GM18868 (cell line): ENCODE measurements around the gene CMIP.

ENCODE experiments used
- ATAC-seq: cut with Tn5 transposase; IDR thresholded peaks from one replicate; pipeline ENCODE4 v1.9.1; 2021; ENCODE audit warnings: mild to moderate bottlenecking, moderate library complexity; ENCODE audit not compliant: unreplicated experiment

CMIP gene

GRCh38 chr16:81445966-81446906, 1.6 kb downstream of the CMIP start:
- no peak for ATAC-seq

- ATAC-seq, result no peak
These were observed 2.3 kb downstream of the CMIP start for GRCh38 chr16:81446907-81447268.

DNA sequence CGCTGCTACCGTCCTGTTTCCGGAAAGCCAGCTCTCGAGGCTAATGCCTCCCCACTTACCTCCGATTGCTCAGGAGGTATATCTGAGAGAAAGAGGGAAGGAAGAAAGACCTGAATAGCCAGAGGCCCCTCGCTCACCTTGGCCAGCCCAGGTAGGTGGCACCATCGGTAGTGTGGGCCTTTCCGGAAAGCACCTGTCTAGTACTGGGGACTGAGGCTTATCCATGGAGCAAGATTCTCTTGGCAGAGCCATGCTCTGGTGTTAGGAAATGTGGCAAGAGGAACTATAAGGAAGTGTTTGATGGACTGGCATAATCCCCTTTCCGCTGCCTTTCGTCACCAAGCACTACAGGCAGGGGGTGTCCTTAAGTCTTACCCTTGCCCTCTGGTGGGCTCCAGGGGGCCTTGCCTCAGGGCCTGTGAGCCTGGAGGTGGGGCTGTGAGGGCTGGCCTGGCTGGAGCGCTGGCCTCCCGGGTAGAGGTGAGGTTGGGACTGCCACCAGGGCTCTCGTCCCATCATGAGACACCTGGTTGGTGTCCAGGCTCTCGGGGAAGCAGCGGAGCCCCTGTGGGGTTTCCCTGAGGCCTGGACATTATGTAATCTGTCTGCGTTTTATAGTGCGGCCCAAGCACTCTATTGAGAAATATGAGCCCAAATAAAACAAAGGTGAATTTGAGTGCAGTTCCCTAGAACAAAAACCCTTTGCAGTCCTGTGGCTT, 2.9 kb downstream of the CMIP start:
- no peak for ATAC-seq

DNA sequence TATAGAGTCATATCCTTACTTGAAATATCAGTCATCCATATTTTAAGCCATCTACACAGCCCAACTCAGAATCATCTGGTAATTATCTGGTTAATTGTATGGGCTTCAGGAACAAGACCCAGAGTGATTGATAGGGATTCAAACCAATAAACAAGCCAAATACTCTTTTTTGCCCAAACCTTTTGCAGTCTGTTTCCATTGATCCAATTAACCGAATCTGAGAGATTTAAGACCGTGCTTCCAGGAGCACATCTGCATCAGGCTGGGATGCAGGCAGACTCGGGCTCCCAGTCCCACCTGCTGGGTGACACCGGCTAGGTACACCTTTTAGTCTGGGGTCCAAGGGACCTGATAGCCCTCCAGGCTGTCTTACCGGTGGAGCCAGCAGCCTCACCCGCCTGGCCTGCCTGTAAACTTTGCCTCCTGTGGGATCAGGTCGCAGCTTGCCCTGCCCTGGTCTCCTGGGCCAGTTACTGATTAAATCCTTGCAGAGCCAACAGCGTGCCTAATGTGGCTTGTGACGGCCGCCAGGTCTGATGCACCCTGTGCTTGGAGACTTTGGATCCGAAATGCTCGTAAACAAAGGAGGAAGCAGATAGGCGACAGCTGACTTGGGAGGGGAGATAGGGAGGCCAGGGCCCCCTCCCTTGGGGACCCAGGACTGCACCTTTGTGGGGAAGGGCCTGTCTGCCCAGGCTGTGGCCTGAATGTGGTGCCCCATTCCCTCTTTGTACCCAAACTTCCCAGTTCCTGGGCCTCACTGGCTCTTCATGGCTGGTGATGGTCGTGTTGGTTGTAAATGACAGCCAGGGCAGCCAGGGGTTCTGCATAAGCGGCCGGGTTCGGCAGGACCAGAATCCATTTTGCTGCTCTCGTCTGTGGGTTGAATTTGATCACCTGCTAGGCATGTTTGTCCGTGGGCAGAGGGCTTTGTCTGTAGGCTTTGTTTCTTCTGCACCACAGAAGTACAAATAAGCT, 3.8 kb downstream of the CMIP start:
- no peak for ATAC-seq

- no peak for ATAC-seq
These were observed 4.6 kb downstream of the CMIP start for GRCh38 chr16:81449241-81449640.

DNA sequence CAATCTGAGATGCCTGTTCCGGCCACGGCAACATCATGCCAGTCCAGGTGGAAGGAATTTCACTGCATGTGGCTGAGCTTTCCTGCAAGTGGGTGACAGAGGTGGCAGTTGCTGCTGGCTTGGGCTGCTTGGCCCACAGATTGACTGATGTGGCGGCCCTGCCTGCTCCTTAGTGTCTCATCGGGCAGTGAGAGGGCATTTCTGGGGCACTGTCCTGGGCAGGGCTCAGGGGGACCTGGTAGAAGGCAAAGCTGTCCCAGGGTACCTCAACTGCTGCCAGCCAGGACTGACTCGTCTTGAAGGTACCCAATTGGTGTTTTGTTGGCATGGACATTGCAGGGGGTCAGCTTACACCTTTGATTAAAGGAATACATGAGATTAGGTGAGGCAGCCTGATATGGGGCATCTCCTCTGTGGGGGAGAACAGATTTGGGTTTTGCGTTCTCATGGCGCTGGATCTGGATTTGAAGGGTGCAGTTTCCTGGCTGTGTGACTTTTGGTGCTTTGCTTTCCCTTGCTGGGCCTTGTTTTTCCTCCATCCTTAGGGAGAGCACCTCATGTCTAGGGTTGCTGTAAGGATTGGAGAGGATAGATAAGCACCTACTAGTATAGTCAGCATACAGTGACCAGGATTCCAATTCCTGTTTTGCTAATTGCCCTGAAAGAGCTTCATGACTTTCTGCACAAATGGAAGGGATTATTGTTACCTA, 5.4 kb downstream of the CMIP start:
- ATAC-seq, result no peak

- ATAC-seq, result no peak
These were observed 6.3 kb downstream of the CMIP start for GRCh38 chr16:81450783-81451491.

DNA sequence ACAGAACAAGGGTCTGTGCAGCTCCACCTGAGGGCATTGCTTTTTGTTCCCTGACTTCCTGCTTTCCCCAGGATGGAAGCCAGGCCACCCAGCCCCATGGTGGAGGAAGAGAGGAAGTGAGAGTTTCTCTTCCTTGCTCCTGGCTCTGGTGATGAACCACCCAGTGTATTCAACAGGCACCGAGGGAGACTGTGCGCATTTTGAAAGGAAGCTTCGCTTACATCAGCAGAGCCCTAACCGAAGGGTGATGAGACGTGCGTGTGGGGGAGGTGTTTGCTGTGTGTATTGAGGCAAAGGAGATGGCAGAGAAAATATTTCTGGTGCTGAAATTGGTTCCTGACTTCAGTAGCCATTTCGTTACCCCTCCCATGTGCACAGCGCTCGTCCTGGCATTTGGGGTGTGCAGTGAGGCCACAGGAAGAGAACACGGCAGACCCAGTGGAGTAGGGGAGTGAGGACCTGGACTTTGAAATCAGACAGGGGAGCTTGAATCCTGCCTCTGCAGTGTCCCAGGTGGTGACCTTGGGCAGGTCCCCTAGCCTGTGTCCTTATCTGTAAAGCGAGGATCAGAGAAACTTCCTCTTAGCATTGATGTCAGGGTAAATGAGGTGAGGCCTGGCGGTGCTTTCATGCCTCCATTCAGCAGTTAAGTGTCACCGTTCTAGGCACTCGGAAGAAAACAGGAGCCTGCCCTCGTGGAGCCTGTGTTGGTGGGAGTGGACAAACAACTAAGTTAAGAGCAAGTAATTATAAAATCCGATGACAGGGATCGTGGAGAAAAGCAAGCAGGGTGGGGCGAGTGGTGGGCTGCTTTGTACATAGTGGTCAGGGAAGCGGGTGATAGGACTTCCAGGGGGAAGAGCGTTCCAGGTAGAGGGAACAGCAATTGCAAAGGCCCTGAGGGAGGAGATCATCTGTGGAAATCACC, 7.4 kb downstream of the CMIP start:
- no peak for ATAC-seq

DNA sequence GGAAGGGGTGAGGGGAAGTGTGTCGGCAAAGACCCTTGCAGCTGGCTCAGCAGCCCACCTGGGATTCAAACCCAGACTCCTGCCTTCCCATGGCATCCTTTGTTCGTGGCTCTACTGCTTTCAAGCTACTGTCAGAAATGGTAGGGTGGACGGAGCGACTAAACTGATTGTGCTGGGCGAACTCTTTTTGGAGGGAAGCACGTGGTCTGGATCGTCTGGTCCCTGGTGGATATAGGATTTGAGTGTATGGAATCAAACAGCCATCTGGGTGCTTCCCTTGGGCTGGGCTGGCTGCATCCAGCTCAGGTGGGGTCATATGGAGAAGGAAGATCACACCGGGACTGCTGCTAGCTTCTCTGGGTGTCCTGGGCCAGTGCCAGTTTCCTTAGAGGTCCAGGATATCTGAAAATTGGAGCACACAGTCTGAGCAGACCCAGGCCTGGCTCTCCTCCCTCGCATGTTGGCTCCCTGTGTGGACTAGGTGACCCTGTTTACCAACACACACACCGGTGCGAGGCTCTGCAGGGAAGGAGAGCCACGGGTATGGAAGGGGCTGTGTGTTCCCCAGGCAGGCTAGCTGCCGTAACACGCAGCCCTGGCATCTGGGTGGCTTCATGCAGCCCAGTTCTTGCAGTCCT, 8.6 kb downstream of the CMIP start:
- ATAC-seq, result no peak

DNA sequence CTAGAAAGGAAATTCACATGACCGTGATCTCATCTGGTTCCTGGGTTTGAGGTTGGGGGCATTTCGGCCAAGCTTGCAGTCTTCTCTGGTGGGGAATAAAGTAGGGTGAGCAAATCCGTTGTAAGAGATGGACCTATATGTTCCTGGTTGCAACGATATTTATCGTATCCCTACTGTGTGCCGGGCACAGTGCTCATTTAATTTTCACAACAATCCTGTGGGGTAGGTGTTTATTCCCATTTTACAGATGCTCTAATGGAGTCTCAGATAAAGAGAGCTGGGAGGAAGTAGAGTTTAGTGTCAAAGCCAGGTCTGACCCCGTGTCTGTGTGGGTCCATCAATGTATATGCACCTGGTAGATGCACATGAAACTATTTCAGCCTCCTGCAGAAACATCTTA, 9.4 kb downstream of the CMIP start:
- ATAC-seq, result no peak

GRCh38 chr16:81455006-81455405, 10.4 kb downstream of the CMIP start:
- ATAC-seq, result no peak

- ATAC-seq, result no peak
These were observed 11.3 kb downstream of the CMIP start for GRCh38 chr16:81455720-81456494.

- no peak for ATAC-seq
These were observed 12.1 kb downstream of the CMIP start for GRCh38 chr16:81456523-81457325.

DNA sequence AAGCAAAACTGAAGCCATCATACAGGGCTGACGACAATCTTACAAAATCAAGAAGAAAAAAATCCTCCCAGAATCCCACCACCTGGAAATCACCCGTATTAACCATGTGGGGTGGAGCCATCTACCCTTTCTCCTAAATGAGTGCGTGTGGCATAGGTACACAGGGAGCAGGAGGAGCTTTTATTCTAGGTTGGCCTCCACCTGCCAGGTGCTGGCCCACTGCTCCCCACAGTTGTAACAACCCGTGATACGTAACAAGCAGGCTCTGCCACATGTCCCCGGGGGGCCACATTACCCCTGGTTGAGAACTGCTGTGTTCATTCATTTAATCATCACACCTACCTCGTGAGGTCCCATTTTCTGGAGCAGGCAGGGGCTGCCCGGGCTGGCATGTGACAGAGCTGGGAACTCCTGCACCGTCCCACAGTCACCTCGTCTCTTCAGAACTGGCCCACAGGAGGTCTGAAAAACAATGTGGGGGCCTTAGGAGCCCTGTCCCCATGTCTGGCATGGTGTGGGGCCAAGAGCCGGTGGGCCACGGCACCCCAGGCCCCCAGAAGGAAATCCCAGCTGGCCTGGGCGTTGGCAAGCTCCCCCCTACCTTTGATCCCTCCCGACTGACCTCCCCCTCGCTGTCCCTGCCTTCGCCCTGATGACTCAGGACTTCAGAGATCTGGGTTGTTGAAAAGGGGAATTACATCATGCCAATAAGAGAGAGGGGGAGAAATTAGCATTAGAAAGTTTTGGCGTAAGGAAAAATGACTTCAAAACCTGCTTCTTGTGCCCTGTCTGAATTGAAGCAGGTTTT, 12.9 kb downstream of the CMIP start:
- ATAC-seq, result no peak

- no peak for ATAC-seq
These were observed 13.6 kb downstream of the CMIP start for GRCh38 chr16:81458149-81458669.
